WI38 (cell line): ENCODE data around the gene PLB1.

Experiments
- H3K4me3 ChIP-seq: 2 replicates; pipeline ENCODE4 v1.5.1; 2011; ENCODE audit warnings: low read depth, mild to moderate bottlenecking, control low read depth, low read length
- CTCF ChIP-seq: IDR thresholded peaks from 2 replicates; pipeline ENCODE4 v1.5.1; 2012; ENCODE audit warnings: low read depth, mild to moderate bottlenecking, control low read depth, low read length

PLB1 gene

DNA sequence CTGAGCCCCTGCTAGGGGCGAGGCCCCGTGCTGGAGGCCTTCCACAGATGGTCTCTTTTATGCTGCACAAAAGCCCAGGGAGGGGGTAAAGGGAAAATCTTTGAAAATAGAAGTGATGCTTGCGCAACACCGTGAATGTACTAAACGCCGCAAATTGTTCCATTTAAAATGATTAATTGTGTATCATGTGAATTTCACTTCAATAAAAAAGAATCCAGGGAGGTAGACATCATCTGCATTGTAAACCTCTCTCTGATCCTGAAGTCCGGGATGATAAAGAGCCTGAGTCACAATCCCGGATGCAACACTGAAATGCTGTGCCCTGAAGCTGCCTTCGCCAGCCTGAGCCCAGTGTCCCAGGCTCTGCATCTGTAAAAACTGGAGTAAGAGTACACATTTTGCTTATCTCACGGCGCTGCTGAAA, 148.1 kb downstream of the PLB1 start:
- TF ChIP-seq CTCF, result no peak
- no peak overlapping the region for H3K4me3 ChIP-seq

GRCh38 chr2:28644760-28645159, 148.9 kb downstream of the PLB1 start:
- no peak for TF ChIP-seq CTCF
- H3K4me3 ChIP-seq, result no peak overlapping the region

GRCh38 chr2:28645553-28645952, 149.7 kb downstream of the PLB1 start:
- no peak overlapping the region for H3K4me3 ChIP-seq
- TF ChIP-seq CTCF, result no peak

GRCh38 chr2:28647682-28648081, 151.8 kb downstream of the PLB1 start:
- no peak overlapping the region for H3K4me3 ChIP-seq
- TF ChIP-seq CTCF, result no peak

GRCh38 chr2:28648147-28648546, 152.3 kb downstream of the PLB1 start:
- TF ChIP-seq CTCF, result no peak
- H3K4me3 ChIP-seq, result no peak overlapping the region

GRCh38 chr2:28648671-28649395, 153.0 kb downstream of the PLB1 start:
- no peak for TF ChIP-seq CTCF
- H3K4me3 ChIP-seq, result no peak overlapping the region

DNA sequence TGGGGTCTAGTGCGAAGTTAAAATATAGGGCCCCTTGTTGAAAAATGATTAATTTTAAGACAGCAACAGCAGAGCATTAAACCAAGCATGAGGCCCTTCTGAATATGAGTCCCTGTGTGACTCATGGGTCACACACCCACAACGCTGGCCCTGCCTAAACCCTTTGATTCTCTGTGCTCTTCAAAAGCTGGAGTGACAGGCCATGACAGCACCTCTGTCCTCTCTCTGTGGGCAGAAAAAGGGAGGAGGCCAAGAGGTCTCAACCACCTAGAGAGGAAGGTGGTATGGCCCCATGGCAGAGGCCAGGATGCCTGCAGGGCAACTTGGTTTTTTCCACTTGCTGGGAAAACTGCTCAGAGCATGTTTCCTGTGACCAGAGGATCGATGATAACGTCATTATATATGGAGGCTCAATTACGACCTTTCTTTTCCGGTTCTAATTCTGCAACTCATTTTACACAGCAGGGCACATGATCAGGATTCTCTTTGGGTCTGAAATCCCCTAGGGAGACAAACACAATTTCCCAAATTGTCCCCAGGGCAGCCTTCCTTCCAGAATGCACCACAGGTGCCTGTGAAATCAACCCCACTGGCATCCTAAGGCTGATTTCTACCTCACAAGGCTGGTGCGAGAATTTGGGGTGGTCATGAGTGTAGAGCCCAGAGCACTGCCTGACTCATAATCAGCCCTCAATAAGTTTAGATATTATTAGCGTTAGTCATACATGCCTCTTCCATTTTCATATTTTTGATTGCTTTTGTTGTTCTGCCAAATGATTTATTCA, 153.8 kb downstream of the PLB1 start:
- TF ChIP-seq CTCF, result no peak
- no peak overlapping the region for H3K4me3 ChIP-seq
